Mesothelial cell of epicardium (in vitro differentiated cells): Measurements from ENCODE around the gene BMAL1. TPM values are rescaled to one million over a fixed set of nuclear protein-coding genes. Genes with fewer than 3 reads are reported as not detected.
"Not testable (repeated sequence)": the region's sequence is repeated elsewhere in the genome, so short reads cannot be mapped to it uniquely, and the experiment has no call there.

ENCODE experiments used
- DNase-seq, 2 experiments: peaks; one replicate each; pipeline ENCODE4 v3.0.0; 2021; ENCODE audit warnings: low spot score in 2 of 2; ENCODE audit not compliant: unreplicated experiment in 2 of 2
- H3K27ac Mint-ChIP-seq: 2 replicates; pipeline ENCODE4 v1.8.0; 2021; ENCODE audit warnings: mixed read lengths
- H3K27me3 Mint-ChIP-seq: 2 replicates; pipeline ENCODE4 v1.8.0; 2021; ENCODE audit warnings: low read depth, mixed read lengths
- H3K36me3 Mint-ChIP-seq: 2 replicates; pipeline ENCODE4 v1.8.0; 2021; ENCODE audit warnings: mixed read lengths
- H3K4me1 Mint-ChIP-seq: 2 replicates; pipeline ENCODE4 v1.8.0; 2021; ENCODE audit warnings: mixed read lengths
- H3K4me3 Mint-ChIP-seq: 2 replicates; pipeline ENCODE4 v1.8.0; 2021; ENCODE audit warnings: mild to moderate bottlenecking, moderate library complexity, mixed read lengths
- H3K9me3 Mint-ChIP-seq: 2 replicates; pipeline ENCODE4 v1.8.0; 2021; ENCODE audit warnings: mixed read lengths
- total RNA-seq: library from RNA; stranded (reverse); gene quantifications from 3 replicates; pipeline ENCODE4 v1.2.1, GENCODE V29; 2021
- TF ChIP-seq, protein P1 (sequence below): fragments of 200-600 bp; sonication (generic); IDR thresholded peaks from one replicate; pipeline ENCODE4 v1.5.0; 2021; ENCODE audit warnings: antibody characterized with exemption; ENCODE audit not compliant: unreplicated experiment

The BMAL1 gene
- total RNA-seq, 1 donor from 2014 or later, result 6.7 TPM

DNA sequence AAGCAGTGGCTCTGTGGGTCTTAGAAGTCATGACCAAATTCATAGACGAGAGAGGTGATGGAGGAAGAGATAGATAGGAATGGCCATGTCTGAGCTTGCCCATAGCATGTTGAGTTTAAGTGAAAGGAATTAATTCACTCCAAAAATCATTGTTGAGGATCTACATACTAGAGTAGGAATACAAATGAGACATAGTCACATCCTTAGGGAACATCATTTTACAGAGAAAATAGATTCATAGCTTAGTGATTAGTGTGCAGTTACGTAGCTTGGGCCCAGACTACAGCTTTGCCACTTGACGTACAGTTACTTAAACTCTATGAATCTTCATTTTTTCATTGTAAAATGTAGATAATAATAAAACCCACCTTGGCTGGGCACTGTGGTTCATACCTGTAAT is 21.4 kb upstream of the BMAL1 start:
- Mint-ChIP-seq H3K4me3 (no peak overlapping the region), H3K27me3 (no peaks in the 10 kb centered on the region), H3K36me3 (no peaks in the 10 kb centered on the region), H3K9me3 (no peaks in the 10 kb centered on the region), H3K4me1 (peaks cover 25% of the 10 kb centered on the region), H3K27ac (no peak overlapping the region)
- no peak for DNase-seq
- TF ChIP-seq, protein P1, sequence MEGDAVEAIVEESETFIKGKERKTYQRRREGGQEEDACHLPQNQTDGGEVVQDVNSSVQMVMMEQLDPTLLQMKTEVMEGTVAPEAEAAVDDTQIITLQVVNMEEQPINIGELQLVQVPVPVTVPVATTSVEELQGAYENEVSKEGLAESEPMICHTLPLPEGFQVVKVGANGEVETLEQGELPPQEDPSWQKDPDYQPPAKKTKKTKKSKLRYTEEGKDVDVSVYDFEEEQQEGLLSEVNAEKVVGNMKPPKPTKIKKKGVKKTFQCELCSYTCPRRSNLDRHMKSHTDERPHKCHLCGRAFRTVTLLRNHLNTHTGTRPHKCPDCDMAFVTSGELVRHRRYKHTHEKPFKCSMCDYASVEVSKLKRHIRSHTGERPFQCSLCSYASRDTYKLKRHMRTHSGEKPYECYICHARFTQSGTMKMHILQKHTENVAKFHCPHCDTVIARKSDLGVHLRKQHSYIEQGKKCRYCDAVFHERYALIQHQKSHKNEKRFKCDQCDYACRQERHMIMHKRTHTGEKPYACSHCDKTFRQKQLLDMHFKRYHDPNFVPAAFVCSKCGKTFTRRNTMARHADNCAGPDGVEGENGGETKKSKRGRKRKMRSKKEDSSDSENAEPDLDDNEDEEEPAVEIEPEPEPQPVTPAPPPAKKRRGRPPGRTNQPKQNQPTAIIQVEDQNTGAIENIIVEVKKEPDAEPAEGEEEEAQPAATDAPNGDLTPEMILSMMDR, result no peak

GRCh38 chr11:13258061-13258460 is 19.5 kb upstream of the BMAL1 start:
- H3K4me1 Mint-ChIP-seq, result peaks cover 31% of the 10 kb centered on the region
- H3K4me3 Mint-ChIP-seq, H3K9me3 Mint-ChIP-seq, H3K36me3 Mint-ChIP-seq, DNase-seq, H3K27me3 Mint-ChIP-seq, H3K27ac Mint-ChIP-seq: not testable (repeated sequence)

DNA sequence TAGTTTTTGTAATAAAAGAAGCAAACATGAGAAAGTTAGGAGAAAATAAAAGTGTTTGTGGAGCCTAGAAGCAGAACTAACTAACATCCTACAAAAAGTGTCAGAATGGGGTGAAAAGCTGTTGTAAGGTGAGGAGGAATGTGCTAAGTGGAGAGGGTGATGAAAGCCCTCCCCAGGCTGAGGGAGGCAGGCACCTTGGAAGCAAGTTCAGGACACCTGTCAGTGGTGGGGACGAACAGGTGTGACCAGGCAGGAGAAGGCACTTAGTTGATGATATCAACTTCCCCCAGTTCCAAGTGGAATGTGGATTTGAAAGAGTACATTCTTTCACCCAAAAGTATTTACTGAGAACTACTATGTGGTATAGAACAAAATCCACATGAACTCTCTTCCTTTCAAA is 18.7 kb upstream of the BMAL1 start:
- Mint-ChIP-seq H3K27ac (no peak overlapping the region), H3K36me3 (no peaks in the 10 kb centered on the region), H3K4me3 (no peak overlapping the region), H3K27me3 (peaks cover 1% of the 10 kb centered on the region), H3K4me1 (peaks cover 31% of the 10 kb centered on the region), H3K9me3 (no peaks in the 10 kb centered on the region)
- no peak for DNase-seq
- TF ChIP-seq, protein P1, result no peak

DNA sequence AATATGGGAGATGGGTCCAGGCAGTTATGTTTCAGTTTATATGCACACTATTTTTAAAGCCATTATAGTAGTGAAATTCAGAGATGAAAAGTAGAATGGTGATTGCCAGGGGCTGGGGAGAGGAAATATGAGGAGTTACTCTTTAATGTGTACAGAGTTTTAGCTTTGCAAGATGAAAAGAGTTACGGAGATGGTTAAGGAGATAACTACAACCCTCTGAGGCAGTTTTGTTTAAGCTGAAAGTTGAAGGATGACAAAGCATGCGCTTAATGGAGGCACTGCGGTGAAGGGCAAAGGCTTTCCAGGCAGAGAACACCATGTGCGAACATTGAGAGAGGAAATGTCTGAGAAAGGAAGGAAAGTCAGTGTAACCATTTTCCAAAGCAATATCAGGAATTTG is 18.2 kb upstream of the BMAL1 start:
- Mint-ChIP-seq H3K27ac (peak overlapping the region; percentile 37), H3K27me3 (peaks cover 1% of the 10 kb centered on the region), H3K36me3 (no peaks in the 10 kb centered on the region), H3K4me3 (peak overlapping the region; percentile 1), H3K4me1 (peaks cover 31% of the 10 kb centered on the region), H3K9me3 (no peaks in the 10 kb centered on the region)
- TF ChIP-seq, protein P1, result no peak
- DNase-seq, result no peak

DNA sequence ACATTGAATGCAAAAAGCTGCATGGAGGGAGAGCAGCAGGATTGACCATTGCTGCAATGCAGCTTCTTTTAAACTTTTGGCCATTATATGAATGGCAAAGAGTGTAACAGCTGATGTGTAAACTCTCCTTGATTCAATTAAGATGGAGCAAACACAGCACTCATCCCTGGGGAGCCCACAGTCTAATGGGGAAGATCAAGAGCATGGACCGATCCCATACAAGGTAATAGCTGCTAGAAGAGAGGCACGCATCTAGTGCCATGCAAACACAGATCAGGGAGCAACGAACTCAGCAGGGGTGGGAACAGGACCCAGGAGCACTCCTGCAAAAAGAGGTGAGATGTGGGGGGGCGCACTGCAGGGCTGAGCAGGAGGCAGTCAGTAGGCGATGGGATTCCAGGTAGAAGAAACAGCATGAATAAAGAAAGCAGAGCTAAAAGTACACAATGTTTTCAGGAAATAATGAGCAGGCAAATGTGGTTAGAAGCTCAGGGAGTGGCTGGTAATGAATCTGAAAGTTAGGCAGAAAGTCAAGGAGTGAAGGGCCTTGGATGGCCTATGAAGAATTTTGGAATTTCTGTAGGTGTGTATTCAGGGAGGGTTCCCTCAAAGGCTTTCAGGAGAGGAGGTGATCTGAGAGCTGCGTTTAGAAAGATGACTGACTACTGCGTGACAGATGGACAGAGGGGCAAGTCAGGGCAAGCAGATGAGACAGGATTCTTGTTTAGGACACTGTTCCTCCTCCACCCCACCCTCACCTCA is 17.2 kb upstream of the BMAL1 start:
- Mint-ChIP-seq H3K4me3 (no peak overlapping the region), H3K27ac (peak overlapping the region; percentile 0), H3K27me3 (peaks cover 10% of the 10 kb centered on the region), H3K36me3 (no peaks in the 10 kb centered on the region), H3K9me3 (no peaks in the 10 kb centered on the region), H3K4me1 (peaks cover 31% of the 10 kb centered on the region)
- TF ChIP-seq, protein P1, result no peak
- no peak for DNase-seq

DNA sequence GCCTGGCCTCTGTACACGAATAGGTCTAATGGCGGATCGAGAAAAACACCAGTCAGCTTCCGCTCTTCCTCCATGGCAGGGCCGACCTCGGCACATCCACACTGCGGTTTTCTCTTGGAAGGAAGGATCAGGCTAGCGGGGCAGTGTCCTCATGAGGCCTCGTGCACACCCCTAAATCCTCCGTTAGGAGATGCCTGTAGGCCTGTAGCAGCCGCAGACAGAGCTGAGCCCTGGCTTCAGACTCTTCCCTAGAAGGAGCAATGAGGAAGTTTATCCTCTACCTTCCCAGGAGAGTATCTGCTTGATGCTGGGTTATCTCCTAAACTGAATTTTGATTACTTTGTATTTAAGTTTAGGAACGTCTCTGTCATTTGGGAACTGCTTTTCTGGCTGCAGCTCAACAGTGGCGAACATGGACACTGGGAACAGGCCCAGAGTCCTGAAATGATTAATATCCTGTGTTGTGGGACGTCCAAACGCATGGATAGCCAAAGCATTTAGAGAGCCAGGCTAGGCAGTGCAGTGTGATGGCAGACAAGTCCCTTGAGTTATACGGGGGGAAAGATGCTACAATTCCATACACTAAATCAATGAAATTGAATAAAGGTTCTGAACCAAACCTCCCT is 16.5 kb upstream of the BMAL1 start:
- peaks cover 11% of the 10 kb centered on the region for H3K27me3 Mint-ChIP-seq
- no peaks in the 10 kb centered on the region for H3K9me3 Mint-ChIP-seq
- H3K4me3 Mint-ChIP-seq, result no peak overlapping the region
- H3K4me1 Mint-ChIP-seq, result peaks cover 31% of the 10 kb centered on the region
- no peak overlapping the region for H3K27ac Mint-ChIP-seq
- no peaks in the 10 kb centered on the region for H3K36me3 Mint-ChIP-seq
- TF ChIP-seq, protein P1, result no peak
- DNase-seq, result no peak
